Retina (tissue), 1 donor: ENCODE results near the gene MAG.
A peak's percentile ranks its signal among the peaks of the same experiment; 100 is the strongest.
"Not testable (repeated sequence)": the region's sequence is repeated elsewhere in the genome, so short reads cannot be mapped to it uniquely, and the experiment has no call there.

ENCODE experiments used
- DNase-seq: peaks from one replicate; pipeline ENCODE4 v3.0.0-alpha.2; 2016

MAG gene

GRCh38 chr19:35284153-35285094 lies 7.5 kb upstream of the MAG start:
- DNase-seq, result no peak

DNA sequence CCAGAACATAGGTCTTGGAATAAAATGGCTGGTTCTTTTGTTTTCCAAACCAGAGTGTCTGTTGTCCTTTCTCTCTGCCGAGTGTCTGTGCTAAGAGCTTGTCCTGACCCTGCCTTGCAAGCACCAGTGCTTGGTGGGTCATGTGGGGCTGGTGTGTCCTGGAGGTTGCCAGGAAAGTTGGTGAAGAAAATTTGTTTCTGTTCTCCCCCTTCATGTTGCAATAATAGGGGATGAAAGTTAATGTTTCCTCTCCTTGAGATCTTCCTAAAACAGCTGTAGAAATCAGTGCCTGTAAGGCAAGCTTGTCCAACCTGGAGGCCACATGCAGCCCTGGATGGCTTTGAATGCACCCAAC lies 6.9 kb upstream of the MAG start:
- DNase-seq, result no peak

GRCh38 chr19:35285465-35285864 lies 6.5 kb upstream of the MAG start:
- not testable (repeated sequence) for DNase-seq

GRCh38 chr19:35286101-35286500 lies 5.9 kb upstream of the MAG start:
- DNase-seq, result not testable (repeated sequence)

DNA sequence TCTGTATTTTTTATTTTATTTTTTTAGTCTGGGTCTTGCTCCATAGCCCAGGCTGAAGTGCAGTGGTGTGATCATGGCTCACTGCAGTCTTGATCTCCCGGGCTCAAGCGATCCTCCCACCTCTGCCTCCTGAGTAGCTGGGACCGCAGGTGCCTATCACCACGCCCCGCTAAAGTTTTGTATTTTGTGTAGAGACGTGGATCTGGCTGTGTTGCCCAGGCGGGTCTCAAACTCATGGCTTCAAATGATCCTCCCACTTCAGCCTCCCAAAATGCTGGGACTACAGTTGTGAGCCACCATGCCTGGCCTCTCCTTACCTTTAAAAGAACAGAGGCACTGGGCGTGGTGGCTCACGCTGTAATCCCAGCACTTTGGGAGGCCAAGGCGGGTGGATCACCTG lies 4.2 kb upstream of the MAG start:
- DNase-seq, result no peak

DNA sequence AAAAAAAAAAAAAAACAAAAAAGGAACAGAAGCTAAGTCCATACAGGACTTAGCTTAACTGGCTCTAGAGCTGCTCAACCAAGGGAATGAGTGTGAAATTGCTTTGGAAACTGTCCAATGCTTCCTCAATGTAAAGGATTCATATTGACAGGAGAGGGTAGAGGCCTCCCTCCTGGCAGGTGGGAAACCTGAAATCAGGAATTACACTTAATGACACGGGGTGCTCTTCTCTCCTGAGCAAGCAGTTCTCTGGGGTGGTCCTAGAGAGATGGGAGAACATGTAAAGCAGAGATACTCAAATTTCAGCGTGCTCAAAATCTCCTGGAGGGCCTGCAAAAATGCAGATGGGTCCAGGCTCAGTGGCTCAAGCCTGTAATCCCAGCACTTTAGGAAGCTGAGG lies 3.6 kb upstream of the MAG start:
- no peak for DNase-seq

DNA sequence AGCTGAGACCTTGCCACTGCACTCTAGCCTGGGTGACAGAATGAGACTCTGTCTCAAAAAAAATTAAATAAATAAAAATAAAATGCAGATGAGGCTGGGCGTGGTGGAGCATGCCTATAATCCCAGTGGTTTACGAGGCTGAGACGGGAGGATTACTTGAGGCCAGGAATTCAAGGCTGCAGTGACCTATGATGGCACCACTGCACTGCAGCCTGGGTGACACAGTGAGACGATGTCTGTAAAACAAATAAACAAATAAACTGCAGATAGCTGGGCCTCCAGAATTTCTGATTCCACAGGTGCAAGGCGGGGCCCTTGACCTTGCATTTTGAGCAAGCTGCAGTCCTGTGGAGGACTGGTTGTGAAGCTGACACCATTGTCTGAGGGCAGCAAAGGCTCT lies 3.1 kb upstream of the MAG start:
- no peak for DNase-seq

DNA sequence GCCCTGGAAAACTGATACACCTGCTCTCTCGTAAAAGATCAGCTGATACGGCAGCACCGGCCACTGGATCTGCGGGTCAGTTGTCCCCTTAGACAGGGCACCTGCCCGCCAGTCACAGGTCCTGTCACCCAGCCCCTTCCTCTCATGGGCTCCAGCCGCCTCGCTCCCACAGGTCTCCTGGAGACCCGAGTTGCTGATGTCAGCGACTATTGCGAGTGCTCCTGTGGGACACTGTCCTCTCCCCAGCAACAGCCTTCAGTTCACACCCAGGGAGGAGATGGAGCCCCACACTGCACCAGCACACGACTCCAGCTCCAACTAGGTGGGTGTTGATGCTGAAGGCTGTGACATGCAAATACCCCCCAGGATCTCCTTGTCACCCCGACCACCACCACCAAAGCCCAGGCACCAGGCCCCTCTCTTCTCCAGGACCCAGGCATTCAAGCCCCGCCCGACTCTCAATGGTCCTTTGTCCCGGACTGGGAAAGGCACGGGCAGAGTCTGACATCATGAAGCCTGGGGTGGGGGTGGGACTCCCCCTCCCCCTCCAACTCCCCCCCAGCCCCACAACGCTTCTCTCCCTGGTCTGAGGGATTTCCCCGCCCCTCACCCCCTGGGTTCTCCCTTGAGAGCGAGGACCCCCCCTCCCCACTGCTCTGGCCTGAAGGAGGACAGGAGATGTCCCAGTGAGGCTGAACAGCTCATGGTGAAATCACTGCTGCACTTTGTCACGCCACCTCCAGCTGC lies 1.4 kb upstream of the MAG start:
- no peak for DNase-seq

DNA sequence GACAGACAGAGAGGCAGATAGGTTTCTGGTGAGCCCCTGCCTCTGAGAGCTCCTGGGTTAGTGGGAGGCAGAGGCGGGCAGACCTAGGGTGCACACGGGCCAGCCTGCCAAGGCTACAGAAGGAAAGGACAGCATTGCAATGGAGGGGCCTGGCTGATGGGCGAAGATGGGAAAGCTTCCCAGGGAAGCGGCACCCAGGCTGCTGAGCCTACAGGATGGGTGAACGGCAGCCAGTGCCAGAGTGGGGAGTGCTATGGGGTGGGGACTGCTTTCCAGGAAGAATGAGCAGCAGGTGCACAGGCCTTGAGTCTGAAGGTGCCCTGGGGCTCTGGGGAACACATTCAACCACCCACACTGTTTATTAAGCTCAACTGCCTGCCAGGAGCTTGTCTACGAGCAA lies 702 bp upstream of the MAG start:
- DNase-seq, result no peak

DNA sequence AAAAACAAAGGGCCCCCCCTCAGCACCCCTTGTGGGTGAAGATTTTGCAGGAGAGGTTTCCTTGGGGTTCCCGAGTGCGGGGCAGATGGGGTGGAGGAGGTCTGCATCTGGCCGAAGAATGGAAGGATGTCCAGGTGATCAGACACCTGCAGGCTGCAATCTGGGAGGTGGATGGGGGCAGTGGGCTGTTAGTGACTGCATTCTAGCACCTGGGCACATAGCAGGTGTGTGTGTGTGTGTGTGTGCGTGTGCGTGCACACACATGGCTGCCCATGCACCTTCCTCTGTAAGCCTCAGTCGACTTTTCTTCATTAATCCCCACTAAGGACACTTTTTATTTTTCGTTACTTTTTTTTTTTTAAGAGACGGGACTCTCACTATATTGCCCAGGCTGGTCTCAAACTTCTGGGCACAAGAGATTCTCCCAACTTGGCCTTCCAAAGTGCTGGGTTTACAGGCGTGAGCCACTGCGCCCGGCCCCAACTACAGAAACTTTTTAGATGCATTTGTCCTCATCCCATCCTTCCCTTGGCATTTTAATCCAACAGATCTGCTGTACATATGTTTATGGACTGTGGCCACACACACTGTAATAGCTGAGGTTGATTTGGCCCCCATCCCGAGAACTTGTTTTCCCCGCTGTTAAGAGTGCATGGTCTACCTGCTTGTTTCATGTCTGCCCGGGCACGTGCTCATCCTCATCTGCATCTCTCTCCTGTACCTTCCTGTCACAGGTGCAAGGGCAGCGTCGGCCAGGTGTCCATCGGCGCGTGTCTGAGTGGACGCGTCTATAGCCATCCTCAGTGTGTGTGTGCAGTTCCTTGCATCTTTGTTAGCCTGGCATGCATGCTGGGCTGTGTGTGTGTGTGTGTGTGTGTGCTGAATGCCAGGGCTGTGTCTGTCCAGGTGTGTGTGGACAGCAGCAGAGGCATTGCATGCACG lies 731 bp downstream of the MAG start:
- no peak for DNase-seq

DNA sequence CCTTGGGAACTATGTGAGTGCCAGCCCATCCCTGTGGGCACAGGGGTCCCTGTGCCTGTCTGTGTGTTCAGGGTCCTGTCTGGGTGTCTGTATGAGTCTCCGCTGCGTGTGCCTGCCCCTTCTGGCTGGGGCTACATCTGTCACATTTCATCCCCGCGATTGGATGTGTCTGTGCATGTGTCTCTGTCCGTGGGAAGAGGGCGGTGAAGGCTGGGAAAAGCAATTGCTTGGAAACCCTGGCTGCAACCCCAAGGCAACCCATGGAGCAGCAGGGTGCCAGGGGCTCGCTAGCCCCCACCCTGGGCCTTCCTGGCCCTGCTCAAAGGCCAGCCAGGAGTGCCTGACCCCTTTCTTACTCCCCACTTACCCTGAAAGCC lies 1.4 kb downstream of the MAG start:
- DNase-seq, result peak; percentile 44

DNA sequence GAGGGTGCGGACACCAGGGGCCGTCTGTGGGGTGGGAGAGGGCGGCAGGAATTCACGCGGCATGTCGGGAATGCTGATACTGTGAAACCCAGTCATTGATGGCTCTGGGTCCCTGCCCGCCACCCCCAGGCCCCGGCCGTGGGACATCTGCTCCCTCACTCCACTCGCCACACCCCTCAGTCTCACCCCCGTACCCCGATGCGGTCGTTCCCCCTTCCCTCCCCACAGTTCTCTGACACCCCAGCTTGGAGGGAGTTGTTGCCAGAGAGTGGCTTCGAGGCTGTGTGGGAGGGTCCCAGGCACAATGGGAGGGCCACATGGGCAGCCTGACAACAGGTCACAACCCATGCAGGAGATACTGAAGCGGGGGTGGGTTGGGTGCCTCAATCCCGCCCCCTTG lies 1.8 kb downstream of the MAG start:
- DNase-seq, result no peak

DNA sequence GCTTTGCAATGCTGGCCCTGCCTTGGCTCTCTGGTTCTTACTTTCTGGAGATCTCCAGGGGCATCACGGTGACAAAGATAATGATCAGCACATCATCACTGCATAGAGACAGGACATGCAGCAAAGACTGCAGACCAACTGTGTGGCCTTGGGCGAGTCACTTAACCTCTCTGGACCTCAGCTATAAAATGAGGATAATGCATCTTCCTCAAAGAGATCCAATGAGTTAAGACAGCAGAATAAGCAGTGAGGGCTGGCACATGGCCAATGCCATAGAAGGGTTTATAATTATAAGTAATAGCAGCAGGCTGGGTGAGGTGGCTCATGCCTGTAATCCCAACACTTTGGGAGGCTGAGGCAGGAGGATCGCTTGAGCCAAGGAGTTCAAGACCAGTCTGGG lies 2.4 kb downstream of the MAG start:
- no peak for DNase-seq

DNA sequence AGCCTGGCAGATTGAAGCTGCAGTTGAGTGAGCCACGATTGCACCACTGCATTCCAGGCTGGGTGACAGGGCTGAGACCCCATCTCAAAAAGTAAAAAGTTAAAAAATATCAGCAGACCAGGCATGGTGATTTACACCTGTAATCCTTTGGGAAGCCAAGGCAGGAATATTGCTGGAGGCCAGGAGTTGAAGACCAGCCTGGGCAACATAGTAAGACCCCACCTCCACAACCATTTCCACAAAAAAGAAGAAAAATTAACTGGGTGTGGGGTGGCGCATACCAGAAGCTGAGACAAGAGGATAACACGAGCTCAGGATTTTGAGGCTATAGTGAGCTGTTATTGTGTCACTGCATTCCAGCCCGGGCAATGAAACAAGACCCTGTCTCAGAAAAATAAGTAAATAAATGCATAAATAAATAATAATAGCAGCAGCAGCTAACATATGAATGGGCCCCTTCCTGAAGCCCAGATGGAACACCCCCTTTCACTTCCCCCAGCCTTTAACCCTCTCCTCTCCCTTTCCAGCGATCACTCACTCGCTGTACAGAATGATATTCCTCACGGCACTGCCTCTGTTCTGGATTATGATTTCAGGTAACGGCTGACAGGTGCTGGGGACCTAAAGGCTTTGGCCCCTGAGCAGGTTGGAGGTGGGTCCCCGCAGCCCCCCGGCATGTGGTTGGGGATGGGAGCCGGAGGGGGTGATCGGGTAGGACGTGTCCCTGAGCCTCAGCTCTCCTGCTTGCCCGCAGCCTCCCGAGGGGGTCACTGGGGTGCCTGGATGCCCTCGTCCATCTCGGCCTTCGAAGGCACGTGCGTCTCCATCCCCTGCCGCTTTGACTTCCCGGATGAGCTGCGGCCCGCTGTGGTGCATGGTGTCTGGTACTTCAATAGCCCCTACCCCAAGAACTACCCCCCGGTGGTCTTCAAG lies 3.2 kb downstream of the MAG start:
- no peak for DNase-seq

DNA sequence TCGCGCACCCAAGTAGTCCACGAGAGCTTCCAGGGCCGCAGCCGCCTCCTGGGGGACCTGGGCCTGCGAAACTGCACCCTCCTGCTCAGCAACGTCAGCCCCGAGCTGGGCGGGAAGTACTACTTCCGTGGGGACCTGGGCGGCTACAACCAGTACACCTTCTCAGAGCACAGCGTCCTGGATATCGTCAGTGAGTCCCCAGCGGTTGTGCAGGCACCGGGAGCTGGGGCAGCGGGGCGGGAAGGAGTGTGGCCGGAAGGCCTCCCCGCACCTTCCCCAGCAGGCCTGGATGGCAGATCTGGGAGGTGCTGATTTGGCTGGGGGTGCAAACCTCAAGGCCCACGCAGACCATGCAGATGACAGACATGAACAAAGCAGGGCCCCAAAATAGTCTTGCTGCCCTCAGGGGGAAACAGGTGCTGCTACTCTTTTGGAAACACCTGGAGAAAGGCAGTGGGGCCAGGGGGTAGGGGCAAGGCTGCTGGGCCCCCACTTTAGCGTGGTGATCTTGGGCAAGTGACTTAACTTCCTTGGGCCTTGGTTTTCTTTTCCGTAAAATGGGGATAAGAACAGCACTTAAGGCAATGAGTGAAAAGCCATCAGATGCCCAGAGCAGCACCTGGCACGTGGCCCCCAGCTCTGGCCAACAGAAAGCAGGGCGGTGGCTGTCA lies 4.0 kb downstream of the MAG start:
- no peak for DNase-seq

DNA sequence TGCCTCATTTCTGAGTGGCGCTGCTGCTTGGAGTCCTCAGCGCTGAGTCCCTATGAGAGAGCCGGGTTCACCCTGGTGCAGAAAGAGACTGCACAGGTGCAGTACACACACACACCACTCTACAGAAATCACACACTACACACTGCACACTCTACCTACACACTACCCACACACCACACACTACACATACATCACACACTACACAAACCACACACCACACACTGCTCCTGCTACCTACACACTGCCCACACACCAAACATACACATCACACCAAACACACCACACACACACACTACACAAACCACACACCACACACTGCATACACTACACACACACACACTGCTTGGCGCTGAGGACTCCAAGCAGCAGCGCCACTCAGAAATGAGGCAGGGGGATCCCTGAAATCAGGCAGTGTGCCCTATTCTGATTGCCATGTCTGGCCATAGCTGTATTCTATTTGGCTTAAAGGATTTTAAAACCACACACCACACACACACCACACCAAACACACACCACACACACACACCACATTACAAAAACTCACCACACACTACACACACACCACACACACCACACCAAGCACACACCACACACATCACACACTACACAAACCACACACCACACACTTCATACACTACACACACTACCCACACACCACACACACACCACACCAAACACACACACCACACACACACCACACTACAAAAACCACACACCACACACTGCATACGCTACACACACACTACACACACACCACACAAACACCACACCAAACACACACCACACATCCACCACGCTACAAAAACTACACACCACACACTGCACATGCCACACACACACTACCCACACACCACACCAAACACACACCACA lies 4.9 kb downstream of the MAG start:
- no peak for DNase-seq

- DNase-seq, result no peak
These were observed 5.5 kb downstream of the MAG start for GRCh38 chr19:35297515-35297848.

DNA sequence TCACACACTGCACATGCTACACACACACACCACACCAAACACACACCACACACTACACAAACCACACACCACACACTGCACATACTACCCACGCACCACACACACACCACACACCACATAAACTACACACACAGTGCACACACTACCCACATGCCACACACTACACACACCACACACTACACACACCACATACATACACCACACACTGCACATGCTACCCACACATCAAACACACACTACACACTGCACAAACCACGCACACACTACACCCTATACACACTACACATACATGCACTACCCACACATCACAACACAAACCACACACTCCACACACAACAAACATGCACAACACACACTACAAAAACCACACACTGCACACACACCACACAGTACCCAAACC lies 6.0 kb downstream of the MAG start:
- DNase-seq, result no peak

DNA sequence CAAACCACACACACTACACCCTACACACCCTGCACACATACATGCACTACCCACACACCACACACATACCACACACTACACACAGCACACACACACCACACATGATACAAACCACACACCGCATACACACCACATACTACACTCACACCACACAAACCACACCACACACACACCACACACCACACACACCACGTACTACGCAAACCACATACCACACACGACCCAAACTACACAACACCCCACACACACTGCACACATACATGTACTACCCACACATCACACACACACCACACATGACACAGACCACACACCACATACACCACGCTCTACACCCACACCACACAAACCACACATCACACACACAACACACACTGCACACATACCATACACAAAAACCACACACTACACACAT lies 6.6 kb downstream of the MAG start:
- no peak for DNase-seq

DNA sequence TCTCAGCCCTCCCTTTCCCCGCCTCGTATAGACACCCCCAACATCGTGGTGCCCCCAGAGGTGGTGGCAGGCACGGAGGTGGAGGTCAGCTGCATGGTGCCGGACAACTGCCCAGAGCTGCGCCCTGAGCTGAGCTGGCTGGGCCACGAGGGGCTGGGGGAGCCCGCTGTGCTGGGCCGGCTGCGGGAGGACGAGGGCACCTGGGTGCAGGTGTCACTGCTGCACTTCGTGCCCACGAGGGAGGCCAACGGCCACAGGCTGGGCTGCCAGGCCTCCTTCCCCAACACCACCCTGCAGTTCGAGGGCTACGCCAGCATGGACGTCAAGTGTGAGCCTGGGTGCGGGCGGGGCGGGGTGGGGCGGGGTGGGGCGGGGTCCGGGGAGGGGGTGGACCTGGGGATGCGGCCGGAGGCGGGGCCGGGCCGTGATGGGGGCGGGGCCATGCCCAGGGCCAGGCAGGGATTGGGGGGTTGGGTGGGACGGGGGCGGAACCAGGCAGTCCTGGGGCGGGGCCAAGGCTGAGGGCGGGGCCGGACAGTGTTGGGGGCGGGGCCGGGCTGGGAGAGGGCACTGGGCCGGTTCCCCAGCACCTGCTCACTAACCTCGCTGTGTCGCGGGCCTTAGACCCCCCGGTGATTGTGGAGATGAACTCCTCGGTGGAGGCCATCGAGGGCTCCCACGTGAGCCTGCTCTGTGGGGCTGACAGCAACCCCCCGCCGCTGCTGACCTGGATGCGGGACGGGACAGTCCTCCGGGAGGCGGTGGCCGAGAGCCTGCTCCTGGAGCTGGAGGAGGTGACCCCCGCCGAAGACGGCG lies 7.8 kb downstream of the MAG start:
- DNase-seq, result no peak
